Testis (tissue), 3 donors: ENCODE results near the gene PLXNB1. TPM values are rescaled to one million over a fixed set of nuclear protein-coding genes. Genes with fewer than 3 reads are reported as not detected.

ENCODE experiments used
- DNase-seq: peaks from one replicate; pipeline ENCODE4 v3.0.0-alpha.2; 2019
- H3K27ac ChIP-seq, 2 donors: fragments of 200-600 bp; sonication (generic); one replicate each; pipeline ENCODE4 v1.5.1; 2019
- H3K27me3 ChIP-seq: fragments of 200-600 bp; sonication (generic); one replicate; pipeline ENCODE4 v1.5.1; 2019
- H3K36me3 ChIP-seq: fragments of 200-600 bp; sonication (generic); one replicate; pipeline ENCODE4 v1.5.1; 2017; ENCODE audit warnings: low read depth; ENCODE audit errors: missing control alignments
- H3K4me1 ChIP-seq: fragments of 200-600 bp; sonication (generic); one replicate; pipeline ENCODE4 v1.5.1; 2019
- H3K4me3 ChIP-seq, 2 donors: fragments of 200-600 bp; sonication (generic); one replicate each; pipeline ENCODE4 v1.5.1; 2017 to 2019
- H3K9me3 ChIP-seq: fragments of 200-600 bp; sonication (generic); one replicate; pipeline ENCODE4 v1.5.1; 2017
- POLR2A ChIP-seq: fragments of 450-650 bp; IDR thresholded peaks from one replicate; pipeline ENCODE4 v1.6.1; 2017; ENCODE audit warnings: antibody characterized with exemption, mild to moderate bottlenecking, moderate library complexity
- WGBS, 2 donors: methylation state at CpG; one replicate each; pipeline ENCODE4 v1.1.5; 2018; 5-methylcytosine and 5-hydroxymethylcytosine counted together
- intact Hi-C: fragments of 100-400 bp; cut with DNase I; formaldehyde crosslinking; loops from one replicate; pipeline ENCODE4 v1.15.1; 2023; ENCODE audit warnings: low total_unique reads
- polyA plus RNA-seq: library from polyadenylated mRNA; stranded (reverse); fragments of 350-450 nt; fragmentation: Illumina TruSeq; extraction: RNeasy Lipid Tissue Mini Kit (QIAGEN cat#74804); gene quantifications from one replicate; pipeline ENCODE4 v1.2.3, GENCODE V29; 2014; ENCODE audit warnings: low read depth, low replicate concordance; ENCODE audit not compliant: insufficient read depth
- total RNA-seq, 2 donors: library from RNA; depleted of rRNA; stranded (reverse); fragments of >200 nt; gene quantifications; one replicate each; pipeline ENCODE4 v1.2.3, GENCODE V29; 2016
- TF ChIP-seq, protein P1 (sequence below), 3 experiments: fragments of 450-650 bp in 2 of 3; fragments of 200-600 bp in 1 of 3; sonication (generic) in 1 of 3; IDR thresholded peaks; one replicate each; pipeline ENCODE4 v1.5.1; 2016 to 2019; ENCODE audit warnings: antibody characterized with exemption in 3 of 3, mild to moderate bottlenecking in 2 of 3, moderate library complexity in 1 of 3

The PLXNB1 gene
- total and polyA plus RNA-seq, 3 donors from 2014 or later: 41.5 to 79.2 (median 70.2) TPM

DNA sequence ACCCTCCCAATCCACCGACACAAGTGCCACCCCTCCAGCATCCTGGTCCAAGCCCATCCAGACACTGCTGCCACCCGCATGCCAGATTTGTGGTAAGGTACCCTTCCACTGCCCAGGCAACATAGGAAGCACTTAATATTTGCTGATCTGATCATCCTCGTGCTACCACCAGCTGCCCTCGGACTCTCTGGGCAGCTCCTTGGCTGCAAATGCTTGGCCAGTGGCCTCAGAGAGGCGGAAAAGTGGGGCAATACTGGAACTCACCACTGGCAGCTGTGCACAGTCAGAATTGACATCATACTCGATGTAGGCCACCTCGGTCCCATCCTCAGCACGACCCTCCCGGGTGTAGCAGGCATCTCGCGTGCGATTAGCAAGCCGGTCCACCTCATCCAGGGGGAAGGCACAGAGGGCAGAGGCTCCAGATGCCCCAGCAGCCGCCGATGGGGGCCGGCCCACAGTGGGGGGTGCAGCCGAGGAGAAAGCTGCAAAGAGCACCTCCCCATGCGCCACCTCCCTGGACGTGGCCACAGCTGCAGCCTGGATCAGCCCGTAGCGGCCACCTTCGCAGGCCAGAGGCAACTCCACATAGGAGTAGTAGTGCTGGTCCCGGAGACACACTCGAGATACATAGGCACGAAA lies 6.5 kb downstream of the PLXNB1 start:
- Histone ChIP-seq H3K27ac (no peak overlapping the region), H3K27me3 (no peaks in the 10 kb centered on the region), H3K4me1 (peaks cover 38% of the 10 kb centered on the region), H3K4me3 (no peak overlapping the region), H3K9me3 (no peaks in the 10 kb centered on the region), H3K36me3 (no peaks in the 10 kb centered on the region)
- DNase-seq: no peak
- 95 to 98% methylated on average over 16 to 25 of the region's 25 CpGs for WGBS, 2 donors
- intact Hi-C loops: no loop called here
- TF ChIP-seq, protein P1, sequence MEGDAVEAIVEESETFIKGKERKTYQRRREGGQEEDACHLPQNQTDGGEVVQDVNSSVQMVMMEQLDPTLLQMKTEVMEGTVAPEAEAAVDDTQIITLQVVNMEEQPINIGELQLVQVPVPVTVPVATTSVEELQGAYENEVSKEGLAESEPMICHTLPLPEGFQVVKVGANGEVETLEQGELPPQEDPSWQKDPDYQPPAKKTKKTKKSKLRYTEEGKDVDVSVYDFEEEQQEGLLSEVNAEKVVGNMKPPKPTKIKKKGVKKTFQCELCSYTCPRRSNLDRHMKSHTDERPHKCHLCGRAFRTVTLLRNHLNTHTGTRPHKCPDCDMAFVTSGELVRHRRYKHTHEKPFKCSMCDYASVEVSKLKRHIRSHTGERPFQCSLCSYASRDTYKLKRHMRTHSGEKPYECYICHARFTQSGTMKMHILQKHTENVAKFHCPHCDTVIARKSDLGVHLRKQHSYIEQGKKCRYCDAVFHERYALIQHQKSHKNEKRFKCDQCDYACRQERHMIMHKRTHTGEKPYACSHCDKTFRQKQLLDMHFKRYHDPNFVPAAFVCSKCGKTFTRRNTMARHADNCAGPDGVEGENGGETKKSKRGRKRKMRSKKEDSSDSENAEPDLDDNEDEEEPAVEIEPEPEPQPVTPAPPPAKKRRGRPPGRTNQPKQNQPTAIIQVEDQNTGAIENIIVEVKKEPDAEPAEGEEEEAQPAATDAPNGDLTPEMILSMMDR (IDR thresholded peaks at IDR 0.05): no peak
- no peak for TF ChIP-seq POLR2A

DNA sequence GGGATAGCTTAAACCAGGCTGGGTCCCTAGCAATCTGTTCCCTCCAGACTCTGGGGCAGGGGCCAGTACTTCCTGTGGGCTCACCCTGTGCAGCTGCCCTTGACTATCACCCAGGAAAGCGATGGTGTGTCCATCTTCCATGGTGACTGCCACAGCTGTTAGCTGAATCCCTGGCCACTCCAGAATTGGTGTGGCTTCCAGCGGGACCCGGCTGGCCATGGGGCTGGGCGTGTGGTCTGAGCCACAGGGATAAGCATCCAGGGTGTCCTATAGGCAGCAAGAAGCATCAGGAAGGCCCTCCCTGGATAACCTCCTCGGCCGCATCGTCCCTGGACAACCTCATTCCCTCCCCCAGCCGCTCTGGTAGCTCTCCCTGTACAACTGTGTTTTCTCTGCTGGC lies 7.2 kb downstream of the PLXNB1 start:
- intact Hi-C loops: no loop called here
- H3K4me3 ChIP-seq: no peak overlapping the region
- DNase-seq: no peak
- no peaks in the 10 kb centered on the region for H3K36me3 ChIP-seq
- H3K27ac ChIP-seq: no peak overlapping the region
- no peak for TF ChIP-seq POLR2A
- TF ChIP-seq, protein P1 (IDR thresholded peaks at IDR 0.05): no peak
- H3K9me3 ChIP-seq: no peaks in the 10 kb centered on the region
- no peaks in the 10 kb centered on the region for H3K27me3 ChIP-seq
- 75 to 92% methylated on average over 8 of the region's 8 CpGs for WGBS, 2 donors
- H3K4me1 ChIP-seq: peaks cover 31% of the 10 kb centered on the region

DNA sequence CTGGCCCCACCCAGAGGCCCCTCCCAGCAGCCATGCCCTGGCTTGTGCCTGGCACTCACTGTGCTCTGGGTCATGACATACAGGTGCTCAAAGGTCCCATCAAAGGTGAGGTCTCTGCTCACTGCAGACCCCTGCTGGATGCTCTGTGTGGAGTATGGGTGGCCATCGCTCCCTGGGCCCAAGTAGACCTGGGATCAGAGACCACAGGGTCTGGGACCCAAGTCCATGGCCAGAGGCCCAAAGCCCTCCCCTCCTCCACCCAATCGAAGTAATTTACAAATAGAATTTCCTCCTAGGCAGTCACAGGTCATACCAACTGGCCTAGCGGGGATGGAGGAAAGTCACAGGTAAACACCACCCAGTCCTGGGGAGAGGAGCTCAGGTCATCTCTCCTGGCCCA lies 7.6 kb downstream of the PLXNB1 start:
- no peaks in the 10 kb centered on the region for H3K36me3 ChIP-seq
- no peak overlapping the region for H3K27ac ChIP-seq
- H3K9me3 ChIP-seq: no peaks in the 10 kb centered on the region

DNA sequence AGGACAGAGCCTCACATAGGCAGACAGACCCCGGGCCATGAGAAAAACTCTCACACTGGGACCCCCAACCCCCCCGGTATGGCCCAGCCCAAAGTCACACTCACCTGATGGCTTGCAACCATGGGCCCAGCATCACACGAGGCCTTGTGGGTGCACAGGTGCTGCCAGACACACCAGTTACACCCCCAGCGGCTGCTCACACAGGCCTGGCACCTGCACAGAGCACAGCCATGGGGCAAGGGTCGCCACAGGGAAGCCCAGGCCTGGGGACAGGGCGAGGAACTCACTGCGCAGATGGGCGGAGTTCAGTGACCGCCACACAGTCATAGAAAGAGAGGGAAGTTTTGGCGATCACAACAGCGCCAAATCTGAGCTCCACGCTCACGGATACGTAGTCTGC lies 9.3 kb downstream of the PLXNB1 start:
- Histone ChIP-seq H3K27me3 (no peaks in the 10 kb centered on the region), H3K4me3 (no peak overlapping the region), H3K27ac (no peak overlapping the region), H3K36me3 (no peaks in the 10 kb centered on the region), H3K9me3 (no peaks in the 10 kb centered on the region), H3K4me1 (peaks cover 10% of the 10 kb centered on the region)
- no peak for DNase-seq
- TF ChIP-seq, protein P1 (IDR thresholded peaks at IDR 0.05): no peak
- no peak for TF ChIP-seq POLR2A
- 95 to 96% methylated on average over 7 to 14 of the region's 14 CpGs for WGBS, 2 donors
- intact Hi-C loops: no loop called here

More for the DNA sequence above, 7.6 kb downstream of the PLXNB1 start:
- intact Hi-C loops: no loop called here
- H3K4me3 ChIP-seq: no peak overlapping the region
- no peak for DNase-seq
- 87 to 100% methylated on average over 1 to 3 of the region's 3 CpGs for WGBS, 2 donors
- TF ChIP-seq, protein P1 (IDR thresholded peaks at IDR 0.05): no peak
- no peak for TF ChIP-seq POLR2A
- H3K27me3 ChIP-seq: no peaks in the 10 kb centered on the region
- H3K4me1 ChIP-seq: peaks cover 27% of the 10 kb centered on the region

DNA sequence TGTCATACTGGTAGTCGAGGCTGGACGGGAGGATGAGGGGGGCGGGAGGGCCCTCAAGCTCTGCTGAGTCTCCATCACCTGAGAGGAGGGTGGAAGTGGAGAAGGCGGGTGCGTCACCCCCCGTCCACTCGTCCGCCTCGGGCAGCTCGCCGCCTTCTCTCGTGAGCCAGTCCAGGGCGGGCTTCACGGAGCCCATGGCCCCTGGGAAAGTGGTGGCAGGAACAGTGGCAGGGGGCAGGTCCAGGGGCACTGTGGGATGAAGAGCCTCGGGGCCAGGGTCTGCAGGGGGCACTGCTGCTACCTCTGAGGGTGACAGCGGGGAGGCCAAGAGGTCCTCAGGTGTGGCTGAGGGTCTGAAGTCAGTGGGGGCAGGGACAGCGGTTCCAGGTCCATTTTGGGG lies 10.3 kb downstream of the PLXNB1 start:
- no peak overlapping the region for H3K4me3 ChIP-seq
- H3K4me1 ChIP-seq: peaks cover under 1% of the 10 kb centered on the region
- TF ChIP-seq POLR2A: no peak
- TF ChIP-seq, protein P1 (IDR thresholded peaks at IDR 0.05): no peak
- no peak overlapping the region for H3K27ac ChIP-seq
- WGBS, 2 donors: 93 to 100% methylated on average over 5 to 17 of the region's 17 CpGs
- intact Hi-C loops: no loop called here
- no peaks in the 10 kb centered on the region for H3K36me3 ChIP-seq
- H3K9me3 ChIP-seq: no peaks in the 10 kb centered on the region
- no peaks in the 10 kb centered on the region for H3K27me3 ChIP-seq
- DNase-seq: no peak
